HG03354 (cell line): ENCODE measurements around the gene CHST3.
"Not testable (repeated sequence)": the region's sequence is repeated elsewhere in the genome, so short reads cannot be mapped to it uniquely, and the experiment has no call there.

Experiments
- ATAC-seq: cut with Tn5 transposase; IDR thresholded peaks from one replicate; pipeline ENCODE4 v1.9.1; 2021; ENCODE audit warnings: mild to moderate bottlenecking; ENCODE audit not compliant: unreplicated experiment, poor library complexity, severe bottlenecking

Gene CHST3, protein sequence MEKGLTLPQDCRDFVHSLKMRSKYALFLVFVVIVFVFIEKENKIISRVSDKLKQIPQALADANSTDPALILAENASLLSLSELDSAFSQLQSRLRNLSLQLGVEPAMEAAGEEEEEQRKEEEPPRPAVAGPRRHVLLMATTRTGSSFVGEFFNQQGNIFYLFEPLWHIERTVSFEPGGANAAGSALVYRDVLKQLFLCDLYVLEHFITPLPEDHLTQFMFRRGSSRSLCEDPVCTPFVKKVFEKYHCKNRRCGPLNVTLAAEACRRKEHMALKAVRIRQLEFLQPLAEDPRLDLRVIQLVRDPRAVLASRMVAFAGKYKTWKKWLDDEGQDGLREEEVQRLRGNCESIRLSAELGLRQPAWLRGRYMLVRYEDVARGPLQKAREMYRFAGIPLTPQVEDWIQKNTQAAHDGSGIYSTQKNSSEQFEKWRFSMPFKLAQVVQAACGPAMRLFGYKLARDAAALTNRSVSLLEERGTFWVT

DNA sequence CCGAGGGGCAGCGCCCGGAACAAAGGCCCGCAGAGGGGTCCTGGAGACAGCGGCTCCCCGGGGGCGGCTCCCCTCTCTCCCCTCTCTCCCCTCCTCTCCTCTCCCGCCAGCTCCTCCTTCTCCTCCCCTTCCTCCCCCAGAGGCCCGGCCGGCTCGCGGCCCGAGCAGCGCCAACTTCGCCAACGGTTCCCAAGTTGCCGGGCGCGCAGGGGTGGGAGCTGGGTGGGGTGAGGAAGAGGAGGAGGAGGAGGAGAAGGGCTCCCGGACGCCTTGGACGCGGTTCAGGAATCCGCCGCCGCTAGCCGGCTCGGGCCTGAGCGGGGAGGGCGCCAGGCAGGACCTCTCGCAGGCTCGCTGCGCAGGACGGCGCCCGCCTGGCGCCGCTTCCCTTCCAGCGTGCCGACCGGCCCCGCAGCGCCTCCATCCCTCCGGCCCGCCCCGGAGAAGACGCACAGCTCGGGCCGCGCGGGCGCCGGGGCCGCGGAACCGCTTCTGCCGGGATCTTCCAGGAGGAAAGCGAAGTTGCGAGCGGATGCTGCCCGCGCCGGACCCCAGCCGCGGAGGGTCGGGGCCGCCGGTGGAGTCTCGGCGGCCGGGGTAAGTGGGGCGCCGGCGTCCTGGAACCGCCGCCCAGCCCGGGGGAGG, at the start of gene CHST3:
CHST3 (plus strand) TSS at position 298 of the 645 bp plus-strand sequence. CDS start 41,448 bp downstream, outside the sequence.
- no peak for ATAC-seq

DNA sequence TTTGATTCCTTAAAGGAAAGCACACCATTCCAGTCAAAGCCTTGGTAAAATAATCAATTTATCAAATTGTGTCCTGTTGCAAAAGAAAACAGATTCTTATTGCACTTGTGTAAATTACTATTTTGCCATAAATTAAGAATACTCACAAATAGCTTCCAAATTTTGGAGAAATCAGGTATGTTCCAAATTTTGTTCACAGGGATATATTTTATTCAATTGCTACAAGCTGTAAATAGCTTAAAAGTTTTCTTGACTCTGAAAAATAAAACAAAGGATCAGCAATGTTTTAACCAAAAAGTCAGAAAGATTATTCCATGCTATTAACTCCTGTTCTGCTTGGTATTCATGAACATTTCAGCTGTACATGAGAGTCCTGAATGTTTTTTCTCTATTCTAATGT, 47.4 kb upstream of the CHST3 start:
- no peak for ATAC-seq

DNA sequence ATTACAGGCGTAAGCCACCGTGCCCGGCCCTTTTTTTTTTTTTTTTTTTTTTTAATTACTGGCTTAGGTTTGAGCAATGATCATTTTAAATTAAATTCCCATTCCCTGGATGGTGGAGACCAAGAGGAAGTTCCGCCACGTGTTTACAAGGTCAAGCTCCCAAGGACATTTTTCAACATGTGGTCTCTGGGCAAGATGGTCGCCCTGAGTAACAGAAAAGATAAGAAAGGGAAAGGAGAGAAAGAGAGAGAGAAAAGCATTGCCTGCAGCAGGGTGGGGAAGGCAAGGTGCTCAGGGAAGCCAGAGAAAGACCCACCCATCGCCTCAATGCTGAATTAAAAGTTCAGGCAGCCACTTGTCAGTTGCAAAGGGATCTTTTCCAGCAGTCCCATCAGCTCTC, 45.2 kb upstream of the CHST3 start:
- no peak for ATAC-seq

DNA sequence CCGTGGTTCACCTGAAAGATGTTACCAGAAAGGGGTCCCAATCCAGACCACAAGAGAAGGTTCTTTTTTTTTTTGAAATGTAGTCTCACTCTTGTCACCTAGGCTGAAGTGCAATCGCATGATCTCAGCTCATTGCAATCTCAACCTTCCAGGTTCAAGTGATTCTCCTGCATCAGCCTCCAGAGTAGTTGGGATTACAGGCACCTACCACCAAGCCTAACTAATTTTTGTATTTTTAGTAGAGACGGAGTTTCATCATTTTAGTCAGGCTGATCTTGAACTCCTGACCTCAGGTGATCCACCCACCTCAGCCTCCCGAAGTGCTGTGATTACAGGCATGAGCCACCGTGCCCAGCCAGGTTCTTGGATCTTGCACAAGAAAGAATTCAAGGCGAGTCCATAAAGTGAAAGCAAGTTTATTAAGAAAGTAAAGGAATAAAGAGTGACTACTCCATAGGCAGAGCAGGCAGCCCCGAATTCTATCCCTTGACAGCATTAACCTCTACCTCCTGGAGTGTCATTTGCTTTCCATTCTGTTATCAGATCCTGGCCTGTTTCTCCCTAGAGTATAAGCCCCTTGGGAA, 44.1 kb upstream of the CHST3 start:
- not testable (repeated sequence) for ATAC-seq

- no peak for ATAC-seq
These were observed 43.5 kb upstream of the CHST3 start for GRCh38 chr10:71920540-71921323.

GRCh38 chr10:71921324-71922027, 42.7 kb upstream of the CHST3 start:
- no peak for ATAC-seq

- no peak for ATAC-seq
These were observed 41.0 kb upstream of the CHST3 start for GRCh38 chr10:71923138-71923692.

GRCh38 chr10:71924771-71925170, 39.4 kb upstream of the CHST3 start:
- ATAC-seq: no peak

DNA sequence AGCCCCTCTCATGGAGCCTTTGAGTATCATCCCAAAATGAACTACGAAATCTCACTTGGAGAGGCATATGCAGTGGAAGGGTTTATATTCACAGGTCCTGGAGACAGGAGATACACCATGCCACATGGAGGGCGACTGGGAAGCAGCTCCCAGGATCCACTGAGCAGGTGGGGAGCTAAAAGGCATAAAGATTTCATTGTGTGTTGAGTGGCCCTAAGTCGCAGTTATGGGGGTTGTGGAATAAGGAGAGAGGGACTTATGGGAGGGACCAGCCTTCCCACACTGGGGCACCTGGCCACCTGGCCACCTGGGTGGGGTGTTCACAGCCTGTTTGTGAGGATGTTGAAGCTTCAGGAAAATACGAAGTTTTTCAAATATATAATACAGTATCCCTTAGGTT, 37.0 kb upstream of the CHST3 start:
- ATAC-seq: no peak

- no peak for ATAC-seq
These were observed 36.2 kb upstream of the CHST3 start for GRCh38 chr10:71927776-71928592.

DNA sequence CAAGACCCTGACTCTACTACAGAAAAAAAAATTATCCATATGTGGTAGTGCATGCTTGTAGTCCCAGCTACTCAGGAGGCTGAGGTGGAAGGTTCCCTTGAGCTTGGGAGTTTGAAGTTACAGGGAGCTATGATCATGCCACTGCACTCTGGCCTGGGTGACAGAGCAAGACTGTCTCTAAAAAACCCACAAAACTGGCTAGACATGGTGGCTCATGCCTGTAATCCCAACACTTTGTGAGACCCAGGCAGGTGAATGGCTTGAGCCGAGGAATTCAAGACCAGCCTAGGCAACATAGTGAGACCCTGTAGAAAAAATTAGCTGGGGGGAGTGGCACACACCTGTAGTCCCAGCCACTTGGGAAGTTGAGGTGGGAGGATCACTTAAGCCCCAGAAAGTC, 32.9 kb upstream of the CHST3 start:
- no peak for ATAC-seq

- no peak for ATAC-seq
These were observed 30.5 kb upstream of the CHST3 start for GRCh38 chr10:71933651-71934050.

DNA sequence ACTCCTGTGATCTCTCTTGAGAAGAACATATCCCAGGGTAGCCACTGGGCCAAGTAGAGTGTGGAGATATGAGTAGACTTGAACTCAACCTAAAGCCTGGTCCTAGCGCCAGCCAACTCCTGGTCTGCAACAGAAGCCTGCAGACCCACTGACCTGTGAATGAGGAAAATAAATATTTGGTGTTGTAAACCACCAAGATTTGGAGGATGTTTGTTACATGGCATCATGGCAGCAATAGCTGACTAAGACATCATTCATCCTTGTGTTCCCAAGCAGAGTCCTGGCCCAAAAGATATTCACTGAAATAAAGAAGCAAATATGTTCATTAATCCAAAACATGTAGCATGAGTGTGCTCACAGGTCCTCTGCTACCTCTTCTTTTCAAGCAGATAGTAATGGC, 26.0 kb upstream of the CHST3 start:
- no peak for ATAC-seq

DNA sequence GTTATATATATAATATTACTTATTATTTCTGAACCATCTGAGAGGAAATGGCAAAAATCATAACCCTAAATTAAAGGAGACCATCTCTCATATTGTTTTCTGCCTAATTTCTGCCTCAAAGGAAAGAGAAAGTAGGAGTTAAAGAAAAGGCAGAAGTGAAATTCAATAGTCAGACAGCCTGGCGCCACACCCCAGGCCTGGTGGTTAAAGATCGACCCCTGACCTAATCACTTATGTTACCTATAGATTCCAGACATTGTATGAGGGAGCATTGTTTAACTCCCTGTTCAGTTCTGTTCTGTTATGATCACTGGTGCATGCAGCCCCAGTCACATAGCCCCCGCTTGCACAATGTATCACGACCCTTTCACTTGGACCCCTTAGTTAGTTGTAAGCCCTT, 24.9 kb upstream of the CHST3 start:
- ATAC-seq: no peak

- ATAC-seq: no peak
These were observed 24.2 kb upstream of the CHST3 start for GRCh38 chr10:71939861-71940474.

DNA sequence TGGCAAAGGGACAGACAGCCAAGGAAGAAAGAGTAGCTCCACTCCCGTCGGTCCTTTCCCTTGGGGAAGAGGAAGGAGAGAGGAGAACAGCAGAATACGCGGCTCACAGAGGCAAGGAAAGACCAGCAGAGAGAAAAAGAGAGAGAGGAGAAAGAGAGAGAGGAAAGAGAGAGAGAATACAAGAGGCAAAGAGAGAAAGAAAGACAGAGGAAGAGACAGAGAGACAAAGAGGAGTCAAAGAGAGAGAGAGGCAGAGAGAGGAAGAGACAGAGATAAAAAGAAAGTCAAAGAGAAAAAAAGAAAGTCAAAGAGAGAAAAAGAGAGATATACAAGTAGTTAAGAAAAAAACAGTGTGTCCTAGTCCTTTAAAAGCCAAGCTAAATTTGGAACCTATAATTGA, 23.4 kb upstream of the CHST3 start:
- no peak for ATAC-seq

GRCh38 chr10:71941318-71941717, 22.9 kb upstream of the CHST3 start:
- no peak for ATAC-seq
